ACHN (cell line): ENCODE measurements around the gene ABCC8.

ENCODE experiments used
- DNase-seq: peaks from one replicate; pipeline ENCODE4 v3.0.0-alpha.2; 2015
- in situ Hi-C: cut with HindIII; loops from 2 replicates; pipeline ENCODE4 v1.10.0; 2017; ENCODE audit warnings: low sequenced_read_pairs, low pct_ligation_motif_present, low pct_unique_long_range_greater_than_20kb

ABCC8 gene

GRCh38 chr11:17413414-17414316 is 63.0 kb downstream of the ABCC8 start:
- DNase-seq, result no peak
- in situ Hi-C loops, result no loop called here

GRCh38 chr11:17412488-17413180 is 64.0 kb downstream of the ABCC8 start:
- no peak for DNase-seq
- in situ Hi-C loops, result no loop called here

GRCh38 chr11:17411418-17411817 is 65.2 kb downstream of the ABCC8 start:
- in situ Hi-C loops, result no loop called here
- no peak for DNase-seq

GRCh38 chr11:17410606-17411379 is 65.9 kb downstream of the ABCC8 start:
- DNase-seq, result no peak
- in situ Hi-C loops, result no loop called here

GRCh38 chr11:17408641-17409040 is 68.0 kb downstream of the ABCC8 start:
- no peak for DNase-seq
- in situ Hi-C loops, result no loop called here

DNA sequence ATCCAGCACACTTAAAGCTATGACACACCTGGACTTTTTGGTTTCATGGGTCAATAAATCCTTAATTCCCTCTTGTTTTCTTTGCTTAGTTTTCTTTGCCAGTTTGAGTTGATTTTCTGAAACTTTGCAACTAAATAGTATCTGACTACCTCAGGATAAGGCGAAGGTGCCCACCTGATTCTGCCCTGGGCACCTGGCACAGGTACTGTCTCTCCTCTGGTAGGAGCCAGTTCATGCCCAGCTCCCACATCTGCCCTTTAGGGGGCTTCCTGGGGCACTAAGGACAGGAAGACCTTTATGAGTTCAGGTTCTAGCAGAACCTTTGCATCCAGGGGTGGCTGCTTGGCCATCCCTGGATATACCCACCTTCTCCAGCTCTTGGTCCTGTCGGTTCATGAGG is 68.6 kb downstream of the ABCC8 start:
- in situ Hi-C loops, result no loop called here
- no peak for DNase-seq

GRCh38 chr11:17407575-17407974 is 69.1 kb downstream of the ABCC8 start:
- no peak for DNase-seq
- in situ Hi-C loops, result no loop called here

DNA sequence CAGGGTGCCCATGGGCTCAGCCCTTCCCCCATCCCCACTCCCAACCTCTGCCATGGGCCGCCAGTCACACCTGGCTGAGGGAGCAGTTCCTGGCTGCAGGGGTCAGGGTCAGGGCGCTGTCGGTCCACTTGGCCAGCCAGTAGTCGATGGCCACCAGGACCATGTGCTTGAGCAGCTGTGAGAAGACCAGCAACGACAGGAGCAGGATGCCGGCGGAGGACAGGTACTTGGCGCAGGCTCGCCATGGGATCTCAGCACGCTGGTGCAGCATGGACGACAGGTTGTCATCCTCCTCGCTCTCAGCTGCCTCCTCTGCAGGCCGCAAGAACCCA is 69.9 kb downstream of the ABCC8 start:
- in situ Hi-C loops, result no loop called here
- DNase-seq, result no peak

GRCh38 chr11:17406082-17406817 is 70.4 kb downstream of the ABCC8 start:
- in situ Hi-C loops, result no loop called here
- DNase-seq, result no peak

DNA sequence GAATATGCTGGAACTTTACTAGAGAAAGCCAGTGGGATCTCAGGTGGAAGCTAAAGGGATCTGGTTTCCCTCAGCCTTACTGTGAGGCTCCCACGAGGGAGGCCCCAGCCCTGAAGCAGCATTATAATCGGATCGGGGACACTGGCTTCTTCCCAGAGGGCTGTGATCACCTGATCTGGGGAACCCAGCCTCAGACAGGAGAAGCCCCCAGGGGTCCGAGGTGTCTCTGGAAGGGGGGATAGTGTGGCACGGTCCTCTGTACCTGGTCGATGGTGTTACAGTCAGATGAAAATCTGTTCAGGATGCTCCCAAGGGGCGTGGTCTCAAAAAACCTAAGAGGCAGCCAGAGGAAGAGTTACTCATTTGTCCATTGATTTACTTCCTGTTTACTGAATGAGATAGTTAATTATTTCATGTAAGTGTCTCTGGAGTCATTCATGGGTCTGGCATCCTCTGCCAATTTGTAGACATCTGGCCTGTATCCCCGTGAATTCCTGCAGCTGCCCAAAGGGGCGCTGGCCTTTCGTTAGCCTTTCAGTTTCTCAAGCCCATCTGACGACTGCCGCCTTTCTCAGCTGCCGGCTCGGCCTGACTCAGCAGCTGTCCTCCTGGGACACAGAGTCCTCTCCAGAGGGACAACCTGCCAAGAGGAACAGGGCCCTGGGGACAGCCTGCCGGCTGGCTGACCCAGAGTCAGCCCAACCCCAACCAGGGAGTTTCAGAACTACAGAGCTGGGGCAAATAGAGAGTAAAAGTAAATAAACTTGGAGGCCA is 71.2 kb downstream of the ABCC8 start:
- in situ Hi-C loops, result no loop called here
- peak; percentile 58 for DNase-seq

DNA sequence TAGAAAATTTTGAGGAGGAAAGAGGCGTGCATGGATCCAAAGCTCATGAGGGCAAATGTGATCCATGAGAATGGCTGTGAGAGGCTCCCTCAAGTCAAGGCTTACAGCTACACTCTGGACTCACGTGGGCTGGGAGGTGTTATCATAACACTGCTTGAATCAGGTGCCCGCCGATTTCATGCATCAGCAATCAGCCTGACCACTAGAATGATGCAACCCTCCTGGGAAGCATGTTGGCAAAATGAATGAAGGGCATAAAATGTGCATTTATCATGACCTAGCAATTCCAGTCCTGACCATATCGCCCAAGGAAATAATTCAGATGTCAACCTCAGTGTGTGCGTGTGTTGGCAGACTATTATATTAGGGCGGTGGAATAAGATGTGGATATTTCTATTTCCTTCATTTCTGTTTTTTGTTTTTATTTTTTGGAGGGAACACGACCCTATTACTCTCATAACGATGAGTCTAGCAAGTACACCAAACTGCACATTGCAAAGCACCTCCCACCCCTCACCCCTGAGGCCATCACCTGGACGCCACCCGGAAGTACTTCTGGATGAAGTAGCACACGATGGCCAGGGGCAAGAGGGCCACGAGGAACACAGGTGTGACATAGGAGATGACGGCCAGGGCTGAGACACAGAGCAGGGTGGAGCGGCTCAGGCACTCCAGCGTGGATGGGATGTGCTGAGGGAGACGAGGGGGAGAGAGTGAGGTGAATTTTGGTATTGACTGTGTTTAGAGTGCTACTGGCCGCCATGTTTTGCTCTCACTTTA is 72.5 kb downstream of the ABCC8 start:
- in situ Hi-C loops, result no loop called here
- peak; percentile 32 for DNase-seq

DNA sequence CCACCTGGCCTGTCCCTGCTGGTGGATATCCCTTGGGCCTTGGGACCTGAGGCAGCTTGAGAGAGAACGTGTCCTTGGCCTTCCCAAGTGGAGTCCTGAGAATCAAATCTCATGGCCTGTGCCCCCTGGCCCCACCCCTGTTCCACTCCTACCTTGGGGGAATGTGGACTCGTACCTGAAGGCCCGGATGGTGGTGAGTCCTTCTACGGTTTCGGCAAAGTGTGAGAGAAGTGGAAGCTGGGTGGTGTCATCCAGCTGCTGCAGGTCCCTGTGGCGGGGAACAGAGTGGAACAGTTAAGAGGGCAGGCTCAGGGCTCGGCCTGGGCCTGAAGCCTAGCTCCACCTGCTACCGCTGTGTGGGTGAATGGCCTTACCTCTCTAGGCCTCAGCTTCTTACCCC is 74.2 kb downstream of the ABCC8 start:
- in situ Hi-C loops, result no loop called here

GRCh38 chr11:17401841-17402240 is 74.8 kb downstream of the ABCC8 start:
- no peak for DNase-seq
- in situ Hi-C loops, result no loop called here

More for the DNA sequence above, 74.2 kb downstream of the ABCC8 start:
- DNase-seq, result no peak

DNA sequence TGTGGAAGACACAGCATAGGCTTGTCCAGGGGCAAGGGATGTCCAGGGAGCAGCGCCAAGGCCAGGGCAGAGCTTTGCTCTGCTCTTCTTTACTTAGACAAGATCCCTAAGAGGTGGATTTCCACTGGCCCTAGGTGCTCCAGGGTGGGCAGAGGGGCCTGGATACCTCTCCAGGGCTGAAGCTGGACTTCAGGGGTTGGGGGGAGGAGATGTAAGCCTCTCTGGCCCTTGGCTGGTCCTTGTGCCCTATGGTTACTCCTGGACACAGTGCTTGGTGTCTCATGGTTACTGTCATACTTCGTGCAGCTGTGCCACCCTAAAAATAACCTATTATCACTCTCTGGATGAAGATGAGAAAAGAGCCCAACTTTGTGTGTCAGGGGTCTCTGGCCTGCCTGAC is 75.3 kb downstream of the ABCC8 start:
- no peak for DNase-seq
- in situ Hi-C loops, result no loop called here

- in situ Hi-C loops, result no loop called here
- DNase-seq, result no peak
Observed at GRCh38 chr11:17400048-17400775, 76.4 kb downstream of the ABCC8 start.

- no peak for DNase-seq
- in situ Hi-C loops, result no loop called here
Observed at GRCh38 chr11:17399236-17399635, 77.4 kb downstream of the ABCC8 start.
